WTC11 (cell line): ENCODE results near the gene GNG3. TPM values are rescaled to one million over a fixed set of nuclear protein-coding genes. Genes with fewer than 3 reads are reported as not detected.
A peak's percentile ranks its signal among the peaks of the same experiment; 100 is the strongest.

Experiments used
- ATAC-seq: fragments of 200-7000 bp; cut with Tn5 transposase; 2 replicates; pipeline ENCODE4 v1.10.0; 2021; ENCODE audit warnings: mild to moderate bottlenecking, moderate library complexity
- CTCF ChIA-PET: fragments of 300-600 bp; sonication (Branson Sonifier 250); formaldehyde crosslinking; loops from one replicate; lab custom pipeline; 2021; ENCODE audit warnings: antibody characterized with exemption; lab: Charles Lee
- POLR2A ChIA-PET: fragments of 350-600 bp; sonication (Branson Sonifier 250); formaldehyde crosslinking; loops from one replicate; lab custom pipeline; 2021; ENCODE audit warnings: antibody characterized with exemption; lab: Charles Lee
- DNase-seq: peaks from one replicate; pipeline ENCODE4 v3.0.0; 2021; ENCODE audit warnings: low spot score
- H3K27ac Mint-ChIP-seq: 2 replicates; pipeline ENCODE4 v1.8.0; 2021; ENCODE audit warnings: mixed read lengths
- H3K27me3 Mint-ChIP-seq: 2 replicates; pipeline ENCODE4 v1.8.0; 2021; ENCODE audit warnings: low read depth, mild to moderate bottlenecking, moderate library complexity, mixed read lengths
- H3K36me3 Mint-ChIP-seq: 2 replicates; pipeline ENCODE4 v1.8.0; 2021; ENCODE audit warnings: mixed read lengths
- H3K4me1 Mint-ChIP-seq: 2 replicates; pipeline ENCODE4 v1.8.0; 2022; ENCODE audit warnings: mixed read lengths
- H3K4me3 Mint-ChIP-seq: 2 replicates; pipeline ENCODE4 v1.8.0; 2021; ENCODE audit warnings: mild to moderate bottlenecking, moderate library complexity, mixed read lengths
- H3K9me3 Mint-ChIP-seq: 2 replicates; pipeline ENCODE4 v1.8.0; 2021; ENCODE audit warnings: mixed read lengths
- ERG ChIP-seq: fragments of 250-450 bp; sonication (Bioruptor Pico); IDR thresholded peaks from 2 replicates; pipeline ENCODE4 v1.8.0; 2021; ENCODE audit warnings: mild to moderate bottlenecking
- FOXK1 ChIP-seq: sonication (generic); formaldehyde crosslinking; IDR thresholded peaks from 2 replicates; pipeline ENCODE4 v1.8.0; 2022; ENCODE audit warnings: mild to moderate bottlenecking, moderate library complexity, missing genetic modification reagents
- GABPB1 ChIP-seq: sonication (generic); formaldehyde crosslinking; IDR thresholded peaks from 2 replicates; pipeline ENCODE4 v1.8.1; 2023; ENCODE audit warnings: mild to moderate bottlenecking, missing genetic modification reagents
- KAT7 ChIP-seq: sonication (generic); formaldehyde crosslinking; IDR thresholded peaks from 2 replicates; pipeline ENCODE4 v1.8.1; 2023; ENCODE audit warnings: missing genetic modification reagents, mild to moderate bottlenecking, borderline replicate concordance
- MAX ChIP-seq: sonication (generic); formaldehyde crosslinking; IDR thresholded peaks from 2 replicates; pipeline ENCODE4 v1.8.0; 2022; ENCODE audit warnings: mild to moderate bottlenecking, missing genetic modification reagents
- MYBL2 ChIP-seq: sonication (generic); formaldehyde crosslinking; IDR thresholded peaks from 2 replicates; pipeline ENCODE4 v1.8.1; 2023; ENCODE audit warnings: mild to moderate bottlenecking, moderate library complexity, missing genetic modification reagents
- OVOL2 ChIP-seq: fragments of 250-450 bp; sonication (Bioruptor Pico); IDR thresholded peaks from 2 replicates; pipeline ENCODE4 v1.9.0; 2021; ENCODE audit warnings: mild to moderate bottlenecking, borderline replicate concordance
- TEAD1 ChIP-seq: sonication (generic); formaldehyde crosslinking; IDR thresholded peaks from 2 replicates; pipeline ENCODE4 v1.8.0; 2022; ENCODE audit warnings: mild to moderate bottlenecking, missing genetic modification reagents
- TP53 ChIP-seq: sonication (generic); formaldehyde crosslinking; IDR thresholded peaks from 2 replicates; pipeline ENCODE4 v1.8.1; 2023; ENCODE audit warnings: mild to moderate bottlenecking, missing genetic modification reagents
- ZBTB21 ChIP-seq: sonication (generic); formaldehyde crosslinking; IDR thresholded peaks from 2 replicates; pipeline ENCODE4 v1.8.1; 2023; ENCODE audit warnings: mild to moderate bottlenecking, missing genetic modification reagents, borderline replicate concordance
- ZBTB43 ChIP-seq: sonication (generic); formaldehyde crosslinking; IDR thresholded peaks from 2 replicates; pipeline ENCODE4 v1.8.1; 2023; ENCODE audit warnings: mild to moderate bottlenecking, missing genetic modification reagents
- ZNF121 ChIP-seq: sonication (generic); formaldehyde crosslinking; IDR thresholded peaks from 2 replicates; pipeline ENCODE4 v1.8.0; 2023; ENCODE audit warnings: missing genetic modification reagents
- ZNF281 ChIP-seq: sonication (generic); formaldehyde crosslinking; IDR thresholded peaks from 2 replicates; pipeline ENCODE4 v1.8.0; 2023; ENCODE audit warnings: mild to moderate bottlenecking, missing genetic modification reagents
- ZNF317 ChIP-seq: sonication (generic); formaldehyde crosslinking; IDR thresholded peaks from 2 replicates; pipeline ENCODE4 v1.8.1; 2023; ENCODE audit warnings: low read depth, mild to moderate bottlenecking, moderate library complexity, missing genetic modification reagents, borderline replicate concordance
- ZNF416 ChIP-seq: fragments of 250-450 bp; sonication (Bioruptor Pico); IDR thresholded peaks from 2 replicates; pipeline ENCODE4 v1.9.0; 2021; ENCODE audit warnings: mild to moderate bottlenecking, inconsistent platforms
- total RNA-seq: library from RNA; stranded (reverse); gene quantifications from 3 replicates; pipeline ENCODE4 v1.2.3, GENCODE V29; 2021
- TF ChIP-seq, protein P1 (sequence below): fragments of 250-450 bp; sonication (Bioruptor Pico); IDR thresholded peaks from 2 replicates; pipeline ENCODE4 v1.9.0; 2021; ENCODE audit warnings: moderate library complexity, mild to moderate bottlenecking, inconsistent platforms, borderline replicate concordance
- TF ChIP-seq, protein P2 (sequence below): sonication (generic); formaldehyde crosslinking; IDR thresholded peaks from 2 replicates; pipeline ENCODE4 v1.8.1; 2023; ENCODE audit warnings: mild to moderate bottlenecking, missing genetic modification reagents, moderate library complexity

Gene GNG3
- total RNA-seq, 1 experiment from 2014 or later: 6.0 TPM

DNA sequence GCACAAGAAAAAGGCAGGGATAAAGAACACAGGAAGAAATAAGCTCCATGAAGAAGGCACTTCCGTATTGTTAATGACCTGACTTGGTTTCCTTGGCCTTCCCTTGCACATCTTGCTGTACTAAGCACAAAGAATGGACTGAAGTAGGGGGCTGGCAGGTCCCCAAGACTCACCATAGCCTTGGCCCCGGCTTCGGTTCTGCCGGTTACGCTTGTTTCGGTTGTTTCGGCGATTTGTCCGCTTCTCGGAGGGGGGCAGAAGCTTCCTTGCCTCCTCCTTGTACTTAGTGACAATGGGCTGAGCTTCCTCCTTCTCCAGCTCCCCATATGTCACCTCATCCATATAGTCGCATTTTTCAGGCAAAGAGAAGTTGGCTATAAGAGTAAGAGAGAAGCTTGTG lies 9.3 kb downstream of the GNG3 start (continued):
- TF ChIP-seq FOXK1 (CRISPR knock-in tag) (no peak), OVOL2 (CRISPR knock-in tag) (no peak), KAT7 (no peak), ZNF317 (CRISPR knock-in tag) (no peak)

DNA sequence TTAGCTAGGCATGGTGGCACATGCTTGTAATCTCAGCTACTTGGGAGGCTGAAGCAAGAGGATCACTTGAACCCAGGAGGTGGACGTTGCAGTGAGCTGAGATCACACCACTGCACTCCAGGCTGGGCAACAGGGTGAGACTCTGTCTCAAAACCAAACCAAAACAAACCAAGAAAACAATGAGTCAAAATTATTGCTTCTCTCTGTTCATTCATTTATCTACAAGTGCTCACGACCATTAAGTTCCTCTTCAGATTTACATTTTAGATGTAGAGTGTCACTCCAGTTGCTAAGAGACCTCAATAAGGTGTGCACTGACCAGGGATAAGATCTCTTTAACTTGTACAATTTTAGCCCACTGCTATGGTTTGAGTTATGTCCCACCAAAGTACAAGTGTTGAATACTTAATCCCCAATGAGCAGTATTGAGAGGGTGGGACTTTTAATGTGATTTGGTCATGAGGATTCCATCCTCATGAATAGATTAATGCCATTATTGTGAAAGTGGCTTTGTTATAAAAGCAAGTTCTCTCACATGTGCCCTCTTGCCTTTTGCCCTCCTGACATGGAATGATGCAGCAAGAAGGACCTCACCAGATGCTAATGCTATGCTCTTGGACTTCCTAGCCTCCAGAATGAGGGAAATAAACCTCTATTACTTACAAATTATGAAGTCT lies 12.0 kb downstream of the GNG3 start:
- no peaks in the 10 kb centered on the region for H3K27me3 Mint-ChIP-seq
- no peak for TF ChIP-seq ZBTB21 (CRISPR knock-in tag)
- no peak for TF ChIP-seq TEAD1 (CRISPR knock-in tag)
- no peak for TF ChIP-seq ZNF121 (CRISPR knock-in tag)
- no peak for TF ChIP-seq TP53 (CRISPR knock-in tag)
- TF ChIP-seq, protein P1, sequence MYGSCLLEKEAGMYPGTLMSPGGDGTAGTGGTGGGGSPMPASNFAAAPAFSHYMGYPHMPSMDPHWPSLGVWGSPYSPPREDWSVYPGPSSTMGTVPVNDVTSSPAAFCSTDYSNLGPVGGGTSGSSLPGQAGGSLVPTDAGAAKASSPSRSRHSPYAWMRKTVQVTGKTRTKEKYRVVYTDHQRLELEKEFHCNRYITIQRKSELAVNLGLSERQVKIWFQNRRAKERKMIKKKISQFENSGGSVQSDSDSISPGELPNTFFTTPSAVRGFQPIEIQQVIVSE: no peak
- no peak for TF ChIP-seq GABPB1 (CRISPR knock-in tag)
- TF ChIP-seq ZBTB43 (CRISPR knock-in tag): no peak
- no peak for TF ChIP-seq ZNF416 (CRISPR knock-in tag)
- TF ChIP-seq ZNF281: no peak
- TF ChIP-seq, protein P2, sequence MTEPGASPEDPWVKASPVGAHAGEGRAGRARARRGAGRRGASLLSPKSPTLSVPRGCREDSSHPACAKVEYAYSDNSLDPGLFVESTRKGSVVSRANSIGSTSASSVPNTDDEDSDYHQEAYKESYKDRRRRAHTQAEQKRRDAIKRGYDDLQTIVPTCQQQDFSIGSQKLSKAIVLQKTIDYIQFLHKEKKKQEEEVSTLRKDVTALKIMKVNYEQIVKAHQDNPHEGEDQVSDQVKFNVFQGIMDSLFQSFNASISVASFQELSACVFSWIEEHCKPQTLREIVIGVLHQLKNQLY (CRISPR knock-in tag): no peak
- no peak for TF ChIP-seq MYBL2
- TF ChIP-seq, all 79 proteins: peak for 0
- no peak for DNase-seq
- Mint-ChIP-seq H3K4me3 (no peak overlapping the region), H3K27ac (no peak overlapping the region; the same call in 1 of the 2 replicates), H3K36me3 (peaks cover 94% of the 10 kb centered on the region), H3K9me3 (no peaks in the 10 kb centered on the region), H3K4me1 (peaks cover 20% of the 10 kb centered on the region)
- ChIA-PET CTCF (no interaction called here), POLR2A (interaction anchor here (0.7 kb wide), 1 partner anchor 128 kb away, joined by 5 read pairs; no protein-coding TSS in a partner anchor)
- ATAC-seq: no peak

DNA sequence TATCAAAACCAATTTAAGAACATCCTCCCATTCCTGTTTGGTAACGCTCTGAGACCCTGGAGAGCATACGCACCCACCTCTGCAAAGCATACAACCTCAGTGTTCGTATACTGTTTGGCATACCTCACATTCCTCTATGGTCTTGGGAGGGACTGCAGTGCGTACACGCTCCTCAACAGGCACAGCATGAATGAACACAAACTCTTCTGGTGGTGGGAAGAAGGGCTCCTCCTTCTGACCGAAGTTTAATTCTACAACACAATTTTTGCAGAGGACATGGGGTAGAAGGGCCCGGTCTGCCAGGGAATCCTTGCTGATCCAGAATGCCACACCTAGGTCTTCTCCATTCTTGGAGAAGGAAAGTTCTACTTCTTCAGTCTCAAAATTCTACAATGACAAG lies 14.5 kb downstream of the GNG3 start:
- H3K4me1 Mint-ChIP-seq: peaks cover 16% of the 10 kb centered on the region
- CTCF ChIA-PET: no interaction called here
- no peak overlapping the region for H3K4me3 Mint-ChIP-seq
- H3K27ac Mint-ChIP-seq: peak overlapping the region; percentile 63
- no peak for TF ChIP-seq MAX (CRISPR knock-in tag)
- no peak for TF ChIP-seq ERG
- DNase-seq (no peak), ATAC-seq (peak; percentile 72)
- H3K27me3 Mint-ChIP-seq: no peaks in the 10 kb centered on the region
- H3K9me3 Mint-ChIP-seq: no peaks in the 10 kb centered on the region
- H3K36me3 Mint-ChIP-seq: peaks cover 83% of the 10 kb centered on the region
- POLR2A ChIA-PET: no interaction called here
